Skeletal muscle cell (primary cell): Measurements from ENCODE around the gene CDK5R1.

Experiments
- DNase-seq: peaks from one replicate; pipeline ENCODE4 v3.0.0-alpha.2; 2010; ENCODE audit warnings: low read depth
- H3K4me3 ChIP-seq: 2 replicates; pipeline ENCODE4 v1.5.1; 2011; ENCODE audit warnings: low read depth, mild to moderate bottlenecking, control low read depth, low read length, moderate library complexity

CDK5R1 gene

GRCh38 chr17:32491371-32492263 is 4.8 kb downstream of the CDK5R1 start:
- H3K4me3 ChIP-seq: no peak overlapping the region
- no peak for DNase-seq

DNA sequence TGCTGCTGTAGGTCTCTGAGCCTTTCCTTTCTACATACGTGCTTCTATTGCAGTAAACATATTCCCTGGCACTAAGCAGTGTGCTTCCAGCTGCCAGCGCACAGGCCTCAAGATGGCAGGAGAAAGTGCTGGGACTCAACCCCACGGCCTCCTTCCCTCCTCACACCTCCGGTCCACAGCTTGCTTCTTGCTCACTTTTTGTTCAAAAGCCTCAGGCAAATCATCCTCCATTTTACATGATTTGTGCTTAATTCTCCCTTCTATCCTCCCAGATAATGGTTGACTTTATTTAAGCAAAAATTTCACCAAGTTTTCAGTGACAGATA is 5.4 kb downstream of the CDK5R1 start:
- no peak for DNase-seq
- no peak overlapping the region for H3K4me3 ChIP-seq

GRCh38 chr17:32492648-32493289 is 6.0 kb downstream of the CDK5R1 start:
- no peak for DNase-seq
- no peak overlapping the region for H3K4me3 ChIP-seq

GRCh38 chr17:32493571-32493970 is 6.8 kb downstream of the CDK5R1 start:
- no peak overlapping the region for H3K4me3 ChIP-seq
- no peak for DNase-seq

DNA sequence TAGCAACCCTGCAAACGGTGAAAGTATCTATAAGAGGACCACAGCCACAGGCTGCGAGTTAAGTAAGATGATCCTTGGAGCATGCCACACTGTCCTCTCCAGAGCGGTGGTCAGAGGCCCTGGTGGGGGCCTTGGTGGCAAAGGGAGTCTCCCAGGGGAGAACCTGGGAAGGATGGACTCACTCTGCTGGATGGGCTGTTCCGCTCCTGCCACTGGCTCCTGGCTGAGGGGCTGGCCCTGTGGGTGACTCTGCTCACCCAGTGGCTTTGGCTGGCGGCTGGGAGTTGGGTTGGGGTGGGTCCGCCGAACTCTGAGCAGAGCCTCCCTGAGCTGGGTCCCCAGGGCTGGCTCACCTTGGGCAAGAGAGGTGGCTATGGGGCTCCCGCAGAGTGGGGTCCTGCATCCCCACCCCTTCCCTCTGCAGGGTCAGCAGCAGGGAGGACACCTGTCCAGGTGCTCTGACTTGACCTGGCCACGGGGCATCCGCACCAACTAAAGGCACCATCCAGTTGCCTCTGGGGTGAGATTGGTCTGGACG is 7.3 kb downstream of the CDK5R1 start:
- DNase-seq: no peak
- H3K4me3 ChIP-seq: no peak overlapping the region

- H3K4me3 ChIP-seq: no peak overlapping the region
- no peak for DNase-seq
Measured at GRCh38 chr17:32494621-32495358, 8.0 kb downstream of the CDK5R1 start.

GRCh38 chr17:32495359-32496231 is 8.8 kb downstream of the CDK5R1 start:
- DNase-seq: no peak

GRCh38 chr17:32496395-32497073 is 9.7 kb downstream of the CDK5R1 start:
- no peak for DNase-seq
- no peak overlapping the region for H3K4me3 ChIP-seq

More at GRCh38 chr17:32495359-32496231, 8.8 kb downstream of the CDK5R1 start:
- H3K4me3 ChIP-seq: no peak overlapping the region

- no peak for DNase-seq
- H3K4me3 ChIP-seq: no peak overlapping the region
Measured at GRCh38 chr17:32497431-32498205, 10.8 kb downstream of the CDK5R1 start.

DNA sequence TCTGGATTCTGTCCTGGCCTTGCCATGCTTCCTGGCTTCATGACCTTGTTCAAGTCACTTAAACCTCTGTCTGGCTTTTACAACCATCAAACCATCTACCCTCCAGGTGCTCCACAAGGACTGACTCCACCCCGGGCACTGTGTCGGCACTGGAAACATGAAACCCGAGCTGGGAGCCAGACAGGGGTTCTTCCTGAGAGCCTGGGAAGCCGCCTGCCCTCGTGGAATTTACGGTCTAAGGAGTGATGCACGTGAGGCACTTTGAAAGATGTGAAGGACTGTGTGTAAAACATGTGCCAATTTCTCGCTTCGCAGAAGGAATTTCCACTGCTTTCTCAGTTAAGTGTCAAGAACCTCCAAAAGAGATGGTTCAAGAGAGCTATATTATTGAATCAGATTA is 11.6 kb downstream of the CDK5R1 start:
- H3K4me3 ChIP-seq: no peak overlapping the region
- DNase-seq: no peak

DNA sequence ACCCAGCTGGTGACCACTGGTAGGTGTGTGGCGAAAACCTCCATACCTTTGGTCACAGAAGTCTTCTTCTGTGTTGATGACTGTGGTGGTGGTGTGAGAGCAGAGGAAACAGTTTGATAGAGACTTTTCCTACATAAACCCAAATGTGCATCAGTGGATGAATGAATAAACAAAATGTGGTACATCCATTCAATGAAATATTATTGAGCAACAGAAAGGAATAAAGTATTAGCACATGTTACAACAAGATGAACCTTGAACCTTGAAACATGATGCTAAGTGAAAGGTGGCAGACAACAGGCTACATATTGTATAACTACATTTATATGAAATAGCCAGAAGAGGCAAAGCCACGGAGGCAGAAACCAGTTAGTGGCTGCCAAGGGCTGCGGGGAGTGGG is 15.2 kb downstream of the CDK5R1 start:
- no peak overlapping the region for H3K4me3 ChIP-seq
- DNase-seq: no peak

- H3K4me3 ChIP-seq: no peak overlapping the region
- no peak for DNase-seq
Measured at GRCh38 chr17:32502710-32503109, 15.9 kb downstream of the CDK5R1 start.

GRCh38 chr17:32503251-32504165 is 16.7 kb downstream of the CDK5R1 start:
- H3K4me3 ChIP-seq: no peak overlapping the region
- no peak for DNase-seq

DNA sequence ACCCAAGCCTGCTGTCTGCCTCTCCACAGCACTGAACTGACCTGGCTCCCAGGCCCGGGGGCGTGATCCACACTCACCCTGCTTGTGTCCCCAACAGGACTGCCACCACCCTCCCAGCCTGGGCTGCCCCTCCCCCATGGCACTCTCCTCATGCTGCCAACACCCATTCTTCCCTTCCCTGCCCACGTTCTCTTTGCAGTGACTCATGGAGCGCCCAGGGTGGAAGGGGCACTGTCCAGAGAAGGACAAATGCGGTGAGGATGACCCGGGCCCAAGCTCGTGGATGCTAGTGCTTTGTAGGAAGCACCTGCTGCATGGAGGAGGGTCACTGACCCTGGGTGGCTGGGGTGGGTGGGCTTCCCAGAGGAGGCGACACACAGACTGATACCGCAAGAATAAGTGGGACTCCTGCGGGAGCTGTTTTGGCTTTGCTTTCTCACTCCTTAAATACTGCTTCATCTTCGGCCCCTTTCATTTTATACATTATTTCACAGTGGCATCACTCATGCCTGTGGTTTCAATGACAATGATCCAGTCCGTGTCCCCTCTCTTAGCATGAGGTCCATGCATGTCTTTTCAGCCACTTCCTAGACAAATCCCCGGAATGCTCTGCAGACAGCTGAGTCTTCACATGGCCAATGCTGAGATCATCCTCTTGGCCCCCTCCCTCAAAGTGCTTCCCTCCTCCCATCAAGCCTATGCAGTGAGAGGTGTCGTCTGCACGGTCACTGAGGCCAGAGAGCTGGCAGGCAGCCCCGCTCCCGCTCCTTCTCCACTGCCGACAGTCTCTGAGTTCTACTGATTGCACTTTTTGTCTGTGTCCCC is 17.6 kb downstream of the CDK5R1 start:
- no peak for DNase-seq

GRCh38 chr17:32508926-32509325 is 22.1 kb downstream of the CDK5R1 start:
- no peak for DNase-seq

More for the DNA sequence above, 17.6 kb downstream of the CDK5R1 start:
- no peak overlapping the region for H3K4me3 ChIP-seq

DNA sequence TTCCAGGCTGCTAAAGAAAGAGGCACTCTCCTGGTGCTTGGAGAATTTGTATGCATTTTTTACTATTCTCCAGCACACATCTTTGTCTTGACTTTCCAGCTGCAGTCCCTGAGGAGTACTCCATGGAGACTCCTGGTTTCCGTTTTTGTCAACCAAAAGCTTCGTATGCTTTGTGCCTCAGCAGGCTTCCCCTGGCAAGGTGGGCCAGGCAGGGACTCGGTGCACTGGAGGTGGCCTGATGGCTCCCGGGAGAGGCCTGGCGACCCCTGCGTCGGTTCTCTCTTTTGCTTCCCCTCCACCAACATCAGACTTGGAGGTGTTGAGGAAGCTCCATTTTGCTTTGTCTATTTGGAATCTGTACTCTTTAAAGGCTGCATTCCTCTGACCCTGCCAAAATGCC is 23.7 kb downstream of the CDK5R1 start:
- H3K4me3 ChIP-seq: no peak overlapping the region
- DNase-seq: no peak

More at GRCh38 chr17:32508926-32509325, 22.1 kb downstream of the CDK5R1 start:
- H3K4me3 ChIP-seq: no peak overlapping the region
